Caco-2 (cell line): Measurements from ENCODE around the gene FCHSD2. TPM values are rescaled to one million over a fixed set of nuclear protein-coding genes. Genes with fewer than 3 reads are reported as not detected.

Experiments used
- Bru-seq: library from RNA; stranded (reverse); fragments of 400-500 nt; gene quantifications from one replicate; lab custom pipeline; 2021; lab: Mats Ljungman, UMichigan
- BruChase-seq, 2 experiments: library from RNA; stranded (reverse); fragments of 400-500 nt; gene quantifications; one replicate each; lab custom pipeline; 2021; lab: Mats Ljungman, UMichigan
- BruUV-seq: library from RNA; stranded (reverse); fragments of 400-500 nt; replicated peaks from 2 replicates; lab custom pipeline; 2021; lab: Mats Ljungman, UMichigan
- CTCF ChIA-PET: fragments of 300-600 bp; sonication (Branson Sonifier 250); formaldehyde crosslinking; loops from one replicate; lab custom pipeline; 2022; ENCODE audit warnings: antibody characterized with exemption; lab: Charles Lee
- POLR2A ChIA-PET: fragments of 300-600 bp; sonication (Branson Sonifier 250); formaldehyde crosslinking; loops from one replicate; lab custom pipeline; 2022; ENCODE audit warnings: antibody characterized with exemption; lab: Charles Lee
- DNase-seq, 2 experiments: peaks; one replicate each; pipeline versions ENCODE4 v3.0.0 to v3.0.0-alpha.2; 2020 to 2022
- H3K27me3 ChIP-seq: replicated peaks from 2 replicates; pipeline ENCODE4 v1.6.0; 2011; ENCODE audit warnings: low read length; ENCODE audit not compliant: control insufficient read depth, insufficient read depth
- H3K36me3 ChIP-seq: 2 replicates; pipeline ENCODE4 v1.5.1; 2011; ENCODE audit warnings: low read length; ENCODE audit not compliant: control insufficient read depth, insufficient read depth
- H3K4me1 ChIP-seq: fragments of 250-450 bp; sonication (Bioruptor Pico); 2 replicates; pipeline ENCODE4 v1.5.1; 2020; ENCODE audit warnings: mild to moderate bottlenecking
- H3K4me3 ChIP-seq: 2 replicates; pipeline ENCODE4 v1.5.1; 2011; ENCODE audit warnings: low read depth, mild to moderate bottlenecking, control low read depth, low read length
- H3K9me3 ChIP-seq: fragments of 250-450 bp; sonication (Bioruptor Pico); 2 replicates; pipeline ENCODE4 v1.5.1; 2020; ENCODE audit warnings: mild to moderate bottlenecking, moderate library complexity
- H3K27ac Mint-ChIP-seq: one replicate; pipeline ENCODE4 v1.8.0; 2022; ENCODE audit warnings: mixed read lengths; ENCODE audit not compliant: unreplicated experiment
- H3K27me3 Mint-ChIP-seq: one replicate; pipeline ENCODE4 v1.8.0; 2022; ENCODE audit warnings: mixed read lengths; ENCODE audit not compliant: insufficient read depth, unreplicated experiment
- H3K36me3 Mint-ChIP-seq: one replicate; pipeline ENCODE4 v1.8.0; 2022; ENCODE audit warnings: mild to moderate bottlenecking, mixed read lengths; ENCODE audit not compliant: insufficient read depth, unreplicated experiment
- H3K4me1 Mint-ChIP-seq: one replicate; pipeline ENCODE4 v1.8.0; 2022; ENCODE audit warnings: low read depth, mixed read lengths; ENCODE audit not compliant: unreplicated experiment
- H3K4me3 Mint-ChIP-seq: one replicate; pipeline ENCODE4 v1.8.0; 2022; ENCODE audit warnings: mild to moderate bottlenecking, moderate library complexity, mixed read lengths; ENCODE audit not compliant: unreplicated experiment
- H3K9me3 Mint-ChIP-seq: one replicate; pipeline ENCODE4 v1.8.0; 2022; ENCODE audit warnings: mixed read lengths; ENCODE audit not compliant: unreplicated experiment
- intact Hi-C: fragments of 100-400 bp; cut with micrococcal nuclease; formaldehyde crosslinking; loops from one replicate; pipeline ENCODE4 v1.10.0; 2022; ENCODE audit not compliant: unreplicated experiment
- long read RNA-seq: library from polyadenylated mRNA; stranded (forward); transcript quantifications from one replicate; pipeline ENCODE4 v2.0.0, GENCODE V29; 2022
- total RNA-seq: library from RNA; stranded (reverse); gene quantifications from 2 replicates; pipeline ENCODE4 v1.2.3, GENCODE V29; 2022
- TF ChIP-seq, protein P1 (sequence below), 2 experiments: fragments of 200-600 bp in 1 of 2; IDR thresholded peaks; 1 replicate in 1 of 2; 2 replicates in 1 of 2; pipeline versions ENCODE4 v1.5.1 to v1.8.0; 2011 to 2022; ENCODE audit warnings: antibody characterized with exemption in 1 of 2, control low read depth in 1 of 2, inconsistent platforms in 1 of 2, low read depth in 1 of 2, low read length in 1 of 2, mild to moderate bottlenecking in 1 of 2, moderate library complexity in 1 of 2; ENCODE audit not compliant: insufficient read depth in 1 of 2, severe bottlenecking in 1 of 2, unreplicated experiment in 1 of 2

The FCHSD2 gene
- 27.2 and 32.7 TPM in 2 replicates for total RNA-seq
- percentile 80 among the genes with signal in this experiment for Bru-seq, nascent RNA
- percentile 72 among the genes with signal in this experiment for BruChase-seq, experiment 1, labeled RNA remaining after a 2-hour chase
- BruChase-seq, experiment 2, labeled RNA remaining after a 6-hour chase = percentile 68 among the genes with signal in this experiment
- long read RNA-seq, transcript FCHSD2-204 (20 exons, 3,154 nt) = major isoform, 16 of 32 reads
- long read RNA-seq, partial matches to known transcripts = 4 of 32 reads
- long read RNA-seq, other reads (novel, unspliced or antisense) = 12 of 32 reads

DNA sequence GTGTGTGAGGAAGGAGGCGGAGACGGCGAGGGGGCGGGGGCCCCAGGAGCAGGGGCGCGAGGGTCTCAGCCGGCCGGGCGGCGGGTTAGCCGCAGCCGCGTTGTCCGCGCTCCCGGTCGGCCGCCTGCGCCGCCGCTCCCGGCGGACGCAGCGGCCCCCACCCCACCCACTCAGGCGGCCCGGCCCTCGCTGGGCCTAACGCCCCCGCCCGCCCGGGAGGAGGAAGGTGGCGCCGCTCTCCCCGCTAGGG lies at the start of gene FCHSD2:
TSS of gene FCHSD2 (minus strand) at position 191 of the 250 bp plus-strand sequence. CDS start 441 bp downstream, outside the sequence.
- H3K9me3 ChIP-seq = no peaks in the 10 kb centered on the region
- peaks cover 24% of the 10 kb centered on the region for H3K4me1 Mint-ChIP-seq
- peak within 1 kb of the TSS; percentile 96 for H3K4me3 ChIP-seq
- H3K27me3 ChIP-seq = no peaks in the 10 kb centered on the region
- H3K36me3 ChIP-seq = no peaks in the 10 kb centered on the region
- ChIA-PET CTCF (interaction anchor here (0.6 to 1.3 kb wide), 27 partner anchors 8 to 356 kb away, joined by 3 to 34 read pairs (median 5); no protein-coding TSS in a partner anchor), POLR2A (interaction anchor here (0.6 to 1.3 kb wide), 5 partner anchors 16 to 459 kb away, joined by 3 to 12 read pairs (median 3); no protein-coding TSS in a partner anchor)
- H3K4me1 ChIP-seq = peaks cover 28% of the 10 kb centered on the region
- intact Hi-C loops = loop anchor here (2.0 to 5.0 kb wide), 3 partner anchors 37 to 220 kb away; no protein-coding TSS in a partner anchor
- H3K36me3 Mint-ChIP-seq = peaks cover 23% of the 10 kb centered on the region
- no TSS peak for BruUV-seq
- TF ChIP-seq, protein P1, sequence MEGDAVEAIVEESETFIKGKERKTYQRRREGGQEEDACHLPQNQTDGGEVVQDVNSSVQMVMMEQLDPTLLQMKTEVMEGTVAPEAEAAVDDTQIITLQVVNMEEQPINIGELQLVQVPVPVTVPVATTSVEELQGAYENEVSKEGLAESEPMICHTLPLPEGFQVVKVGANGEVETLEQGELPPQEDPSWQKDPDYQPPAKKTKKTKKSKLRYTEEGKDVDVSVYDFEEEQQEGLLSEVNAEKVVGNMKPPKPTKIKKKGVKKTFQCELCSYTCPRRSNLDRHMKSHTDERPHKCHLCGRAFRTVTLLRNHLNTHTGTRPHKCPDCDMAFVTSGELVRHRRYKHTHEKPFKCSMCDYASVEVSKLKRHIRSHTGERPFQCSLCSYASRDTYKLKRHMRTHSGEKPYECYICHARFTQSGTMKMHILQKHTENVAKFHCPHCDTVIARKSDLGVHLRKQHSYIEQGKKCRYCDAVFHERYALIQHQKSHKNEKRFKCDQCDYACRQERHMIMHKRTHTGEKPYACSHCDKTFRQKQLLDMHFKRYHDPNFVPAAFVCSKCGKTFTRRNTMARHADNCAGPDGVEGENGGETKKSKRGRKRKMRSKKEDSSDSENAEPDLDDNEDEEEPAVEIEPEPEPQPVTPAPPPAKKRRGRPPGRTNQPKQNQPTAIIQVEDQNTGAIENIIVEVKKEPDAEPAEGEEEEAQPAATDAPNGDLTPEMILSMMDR (IDR thresholded peaks at IDR 0.05; ENCODE audit: insufficient read depth in 1 of 2, low read depth in 1 of 2, low read length in 1 of 2, severe bottlenecking in 1 of 2, unreplicated experiment in 1 of 2) = no peak
- peak within 1 kb of the TSS; percentile 96 for H3K4me3 Mint-ChIP-seq
- peak within 1 kb of the TSS; percentile 93 for H3K27ac Mint-ChIP-seq
- no peaks in the 10 kb centered on the region for H3K9me3 Mint-ChIP-seq
- H3K27me3 Mint-ChIP-seq = no peaks in the 10 kb centered on the region
- no peak for DNase-seq

DNA sequence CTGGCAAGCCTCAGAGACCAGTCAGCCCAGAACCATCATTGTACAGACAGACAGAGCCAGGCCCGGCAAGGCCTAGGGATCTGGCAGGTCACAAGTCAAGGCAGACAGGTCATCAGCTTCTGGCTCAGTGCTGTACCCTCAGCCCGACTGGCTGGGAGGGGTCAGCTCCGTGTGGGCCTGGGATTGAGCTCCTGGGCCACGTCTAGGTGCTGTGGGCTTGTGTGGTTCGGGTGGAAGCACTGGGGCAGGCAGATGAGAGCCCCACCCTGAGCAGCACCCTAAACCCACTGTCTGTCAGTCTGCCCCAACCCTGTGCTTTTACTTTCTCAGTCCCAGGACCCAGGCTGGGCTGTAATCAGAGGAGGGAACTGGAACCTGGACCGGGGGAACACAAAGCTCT lies 49.0 kb upstream of the FCHSD2 start:
- no peaks in the 10 kb centered on the region for H3K27me3 Mint-ChIP-seq
- no peaks in the 10 kb centered on the region for H3K27me3 ChIP-seq
- POLR2A ChIA-PET = no interaction called here
- H3K36me3 ChIP-seq = no peaks in the 10 kb centered on the region
- intact Hi-C loops = no loop called here
- H3K36me3 Mint-ChIP-seq = no peaks in the 10 kb centered on the region
- H3K4me3 Mint-ChIP-seq = no peak overlapping the region
- H3K4me1 Mint-ChIP-seq = peaks cover 51% of the 10 kb centered on the region
- H3K4me1 ChIP-seq = peaks cover 54% of the 10 kb centered on the region
- CTCF ChIA-PET = interaction anchor here (0.6 kb wide), 1 partner anchor 46 kb away, joined by 3 read pairs; no protein-coding TSS in a partner anchor
- no peaks in the 10 kb centered on the region for H3K9me3 Mint-ChIP-seq
- no TSS peak for BruUV-seq
- H3K27ac Mint-ChIP-seq = peak overlapping the region; percentile 9
- TF ChIP-seq, protein P1 (IDR thresholded peaks at IDR 0.05; ENCODE audit: insufficient read depth in 1 of 2, low read depth in 1 of 2, low read length in 1 of 2, severe bottlenecking in 1 of 2, unreplicated experiment in 1 of 2) = no peak
- H3K4me3 ChIP-seq = no peak overlapping the region
- H3K9me3 ChIP-seq = no peaks in the 10 kb centered on the region
- DNase-seq = peak in 1 of 2 experiments; percentile 40

DNA sequence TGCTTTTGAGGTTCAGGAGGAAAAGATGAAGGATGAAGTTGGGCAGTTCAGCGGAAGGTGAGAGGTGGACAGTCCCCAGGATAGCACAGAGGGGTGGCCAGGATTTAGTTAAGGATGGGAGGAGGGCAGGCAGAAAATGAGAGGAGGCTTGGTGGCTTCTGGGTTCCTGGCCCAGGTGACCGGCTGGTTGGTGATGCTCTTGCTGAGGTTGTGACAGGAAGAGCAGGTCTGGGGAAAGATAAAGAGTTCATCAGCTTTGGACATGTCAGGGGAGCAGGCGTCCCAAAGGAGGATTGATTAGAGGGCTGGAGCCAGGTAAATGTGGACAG lies 48.4 kb upstream of the FCHSD2 start:
- peaks cover 44% of the 10 kb centered on the region for H3K4me1 Mint-ChIP-seq
- H3K9me3 Mint-ChIP-seq = no peaks in the 10 kb centered on the region
- H3K4me3 Mint-ChIP-seq = no peak overlapping the region
- H3K27ac Mint-ChIP-seq = peak overlapping the region; percentile 9
- no peaks in the 10 kb centered on the region for H3K36me3 ChIP-seq
- H3K27me3 ChIP-seq = no peaks in the 10 kb centered on the region
- H3K36me3 Mint-ChIP-seq = no peaks in the 10 kb centered on the region
- H3K4me1 ChIP-seq = peaks cover 54% of the 10 kb centered on the region
- no peaks in the 10 kb centered on the region for H3K9me3 ChIP-seq
- CTCF ChIA-PET = no interaction called here
- intact Hi-C loops = no loop called here
- no TSS peak for BruUV-seq
- TF ChIP-seq, protein P1 (IDR thresholded peaks at IDR 0.05; ENCODE audit: insufficient read depth in 1 of 2, low read depth in 1 of 2, low read length in 1 of 2, severe bottlenecking in 1 of 2, unreplicated experiment in 1 of 2) = no peak
- no peak overlapping the region for H3K4me3 ChIP-seq
- H3K27me3 Mint-ChIP-seq = no peaks in the 10 kb centered on the region
- POLR2A ChIA-PET = no interaction called here
- no peak for DNase-seq
